Effector memory CD8-positive, alpha-beta T cell (primary cell): Measurements from ENCODE around the gene AUTS2.

Source experiments
- ATAC-seq: fragments of 150-1000 bp; cut with Tn5 transposase; replicated peaks from 2 replicates; pipeline ENCODE4 v1.10.0; 2021; ENCODE audit warnings: mild to moderate bottlenecking, moderate library complexity
- DNase-seq, 3 experiments: peaks; one replicate each; pipeline ENCODE4 v3.0.0; 2021
- H3K27ac Mint-ChIP-seq, 2 donors: one replicate each; pipeline ENCODE4 v1.8.0; 2022; ENCODE audit warnings: mild to moderate bottlenecking in 2 of 2, mixed read lengths in 2 of 2, moderate library complexity in 2 of 2
- H3K27me3 Mint-ChIP-seq, 2 donors: one replicate each; pipeline ENCODE4 v1.8.0; 2022; ENCODE audit warnings: mixed read lengths in 2 of 2
- H3K36me3 Mint-ChIP-seq: one replicate; pipeline ENCODE4 v1.8.0; 2022; ENCODE audit warnings: mild to moderate bottlenecking, moderate library complexity, mixed read lengths; ENCODE audit not compliant: insufficient read depth
- H3K4me1 Mint-ChIP-seq, 2 donors: one replicate each; pipeline ENCODE4 v1.8.0; 2022; ENCODE audit warnings: low read depth in 2 of 2, mixed read lengths in 2 of 2
- H3K4me3 Mint-ChIP-seq, 2 donors: one replicate each; pipeline ENCODE4 v1.8.0; 2022; ENCODE audit warnings: mild to moderate bottlenecking in 2 of 2, mixed read lengths in 2 of 2, moderate library complexity in 2 of 2
- H3K9me3 Mint-ChIP-seq, 2 donors: one replicate each; pipeline ENCODE4 v1.8.0; 2022; ENCODE audit warnings: mixed read lengths in 2 of 2

AUTS2 gene

GRCh38 chr7:69922026-69922803 is 323.9 kb downstream of the AUTS2 start:
- no peaks in the 10 kb centered on the region for H3K4me1 Mint-ChIP-seq
- no peak overlapping the region for H3K27ac Mint-ChIP-seq
- no peaks in the 10 kb centered on the region for H3K36me3 Mint-ChIP-seq
- H3K4me3 Mint-ChIP-seq = no peak overlapping the region
- ATAC-seq (no peak), DNase-seq (no peak)
- no peaks in the 10 kb centered on the region for H3K27me3 Mint-ChIP-seq
- H3K9me3 Mint-ChIP-seq = no peaks in the 10 kb centered on the region

GRCh38 chr7:69927461-69927860 is 329.2 kb downstream of the AUTS2 start:
- Mint-ChIP-seq H3K9me3 (no peaks in the 10 kb centered on the region), H3K27ac (no peak overlapping the region)
- ATAC-seq = no peak

DNA sequence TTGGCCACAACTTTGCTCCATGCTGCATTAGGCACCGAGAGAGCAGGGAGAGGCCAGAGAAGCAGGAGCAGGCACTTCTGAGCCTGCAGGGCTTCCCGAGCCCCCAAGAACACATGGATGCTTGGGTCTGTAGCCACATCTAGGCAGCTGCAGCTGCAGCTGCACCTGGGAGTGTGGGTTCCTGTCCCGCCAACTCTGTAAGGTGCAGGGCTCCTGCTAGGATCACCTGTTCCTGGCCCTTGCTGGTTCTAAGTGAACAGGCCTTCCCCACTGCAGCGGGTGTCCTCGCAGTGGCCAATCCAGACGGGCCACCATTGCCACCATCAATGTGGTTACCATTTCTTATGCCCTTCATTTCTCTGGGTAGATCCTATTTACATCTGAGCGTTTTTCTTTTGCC is 330.3 kb downstream of the AUTS2 start:
- ATAC-seq = no peak

More at GRCh38 chr7:69927461-69927860, 329.2 kb downstream of the AUTS2 start:
- DNase-seq = no peak
- no peaks in the 10 kb centered on the region for H3K4me1 Mint-ChIP-seq
- no peak overlapping the region for H3K4me3 Mint-ChIP-seq
- H3K36me3 Mint-ChIP-seq = no peaks in the 10 kb centered on the region
- no peaks in the 10 kb centered on the region for H3K27me3 Mint-ChIP-seq

GRCh38 chr7:69929622-69930021 is 331.3 kb downstream of the AUTS2 start:
- Mint-ChIP-seq H3K27me3 (no peaks in the 10 kb centered on the region), H3K36me3 (no peaks in the 10 kb centered on the region), H3K4me1 (no peaks in the 10 kb centered on the region), H3K9me3 (no peaks in the 10 kb centered on the region), H3K4me3 (no peak overlapping the region), H3K27ac (no peak overlapping the region)
- DNase-seq = no peak
- no peak for ATAC-seq

More for the DNA sequence above, 330.3 kb downstream of the AUTS2 start:
- no peak for DNase-seq
- H3K27ac Mint-ChIP-seq = no peak overlapping the region
- no peaks in the 10 kb centered on the region for H3K4me1 Mint-ChIP-seq
- no peak overlapping the region for H3K4me3 Mint-ChIP-seq
- no peaks in the 10 kb centered on the region for H3K36me3 Mint-ChIP-seq
- H3K9me3 Mint-ChIP-seq = no peaks in the 10 kb centered on the region
- H3K27me3 Mint-ChIP-seq = no peaks in the 10 kb centered on the region

- no peak for DNase-seq
Measured at GRCh38 chr7:69932034-69932628, 333.9 kb downstream of the AUTS2 start.

DNA sequence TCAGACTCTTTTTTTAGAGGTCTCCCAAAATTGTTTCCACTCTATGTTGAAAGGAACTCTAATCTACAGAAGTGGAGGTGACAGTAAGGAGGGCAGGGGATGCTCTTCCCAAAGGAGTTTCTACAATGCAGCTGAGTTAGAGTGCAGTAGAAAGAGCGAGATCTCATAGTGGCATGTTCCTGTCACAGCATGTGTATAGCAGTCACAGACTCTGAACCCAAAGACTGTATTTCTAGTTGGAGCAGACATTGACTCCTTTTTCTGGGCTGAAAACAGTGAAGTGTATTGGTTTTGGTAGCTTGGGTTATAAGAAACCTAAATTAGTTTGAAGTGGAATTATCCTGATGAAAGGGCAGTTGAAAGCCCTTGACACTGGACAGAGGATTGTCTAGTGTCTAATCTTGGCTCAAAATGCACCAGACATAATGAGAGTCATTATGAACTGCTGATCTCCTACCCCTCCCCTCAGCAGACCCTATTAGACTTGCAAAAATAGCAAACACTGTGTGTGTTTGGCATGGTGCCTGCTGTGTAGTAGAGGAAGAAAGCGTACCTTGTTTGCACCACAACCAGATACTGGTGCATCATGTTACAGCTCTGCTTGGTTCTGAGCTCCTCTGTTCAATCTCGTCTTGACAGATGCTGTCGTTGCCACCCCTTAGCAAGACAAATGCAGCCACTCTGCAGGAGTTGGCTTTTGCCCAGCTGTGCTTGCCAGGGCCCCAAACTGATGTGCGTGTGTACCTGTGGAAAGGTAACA is 336.0 kb downstream of the AUTS2 start:
- Mint-ChIP-seq H3K4me3 (no peak overlapping the region), H3K27ac (no peak overlapping the region), H3K36me3 (no peaks in the 10 kb centered on the region), H3K9me3 (no peaks in the 10 kb centered on the region), H3K27me3 (peaks cover 0 to 6% of the 10 kb centered on the region in 2 donors), H3K4me1 (no peaks in the 10 kb centered on the region)
- DNase-seq (no peak), ATAC-seq (no peak)

More at GRCh38 chr7:69932034-69932628, 333.9 kb downstream of the AUTS2 start:
- Mint-ChIP-seq H3K27me3 (peaks cover 0 to 6% of the 10 kb centered on the region in 2 donors), H3K4me1 (no peaks in the 10 kb centered on the region), H3K4me3 (no peak overlapping the region), H3K36me3 (no peaks in the 10 kb centered on the region), H3K9me3 (no peaks in the 10 kb centered on the region), H3K27ac (no peak overlapping the region)
- ATAC-seq = no peak

DNA sequence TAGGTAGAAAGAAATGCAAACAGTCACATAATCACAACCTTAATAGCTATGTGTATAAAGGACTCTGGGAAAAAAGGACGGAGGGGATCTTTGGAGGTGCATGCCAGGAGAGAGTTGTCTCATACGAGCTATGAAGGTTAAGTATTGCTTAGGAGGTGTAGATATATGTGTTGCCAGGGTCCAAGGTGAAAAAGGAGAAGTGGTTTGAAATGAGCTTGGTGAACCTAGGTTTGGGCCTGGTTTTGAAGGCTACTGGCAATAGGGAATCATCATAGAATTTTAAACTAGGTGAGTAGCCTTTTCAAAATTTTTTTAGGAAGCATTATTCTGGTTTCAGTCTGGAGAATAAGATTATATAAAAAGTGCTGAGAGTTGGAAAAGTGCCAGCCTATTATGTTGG is 336.8 kb downstream of the AUTS2 start:
- Mint-ChIP-seq H3K9me3 (no peaks in the 10 kb centered on the region), H3K27ac (no peak overlapping the region), H3K4me1 (no peaks in the 10 kb centered on the region), H3K4me3 (no peak overlapping the region), H3K36me3 (no peaks in the 10 kb centered on the region), H3K27me3 (peaks cover 0 to 6% of the 10 kb centered on the region in 2 donors)
- ATAC-seq (no peak), DNase-seq (no peak)

DNA sequence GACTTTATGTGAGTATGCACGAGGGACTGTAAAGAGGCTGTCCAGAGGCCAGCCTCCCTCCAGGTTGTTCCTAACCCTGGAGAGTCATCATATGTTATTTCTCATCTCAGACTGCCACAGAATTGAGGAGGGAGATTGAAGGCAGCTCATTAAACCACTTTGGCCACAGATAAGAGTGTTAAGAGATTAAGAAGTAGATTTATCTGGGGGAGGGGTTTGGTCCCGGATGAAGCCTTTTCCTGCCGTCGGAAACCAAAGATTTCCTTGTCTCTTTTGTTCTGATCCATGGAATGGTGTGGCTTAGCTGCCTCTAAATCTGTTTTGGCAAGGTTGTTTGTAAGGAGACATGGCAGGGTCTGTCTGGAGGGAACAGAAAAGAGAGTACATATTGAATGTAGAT is 338.8 kb downstream of the AUTS2 start:
- no peaks in the 10 kb centered on the region for H3K36me3 Mint-ChIP-seq
- DNase-seq = no peak
- no peak for ATAC-seq
- H3K27ac Mint-ChIP-seq = no peak overlapping the region
- H3K9me3 Mint-ChIP-seq = no peaks in the 10 kb centered on the region
- H3K4me1 Mint-ChIP-seq = peaks cover 0 to 5% of the 10 kb centered on the region in 2 donors
- H3K4me3 Mint-ChIP-seq = no peak overlapping the region
- peaks cover 0 to 6% of the 10 kb centered on the region in 2 donors for H3K27me3 Mint-ChIP-seq

- peaks cover 0 to 5% of the 10 kb centered on the region in 2 donors for H3K4me1 Mint-ChIP-seq
- no peaks in the 10 kb centered on the region for H3K9me3 Mint-ChIP-seq
- H3K36me3 Mint-ChIP-seq = no peaks in the 10 kb centered on the region
- ATAC-seq (no peak), DNase-seq (no peak)
- H3K27me3 Mint-ChIP-seq = peaks cover 0 to 6% of the 10 kb centered on the region in 2 donors
- H3K4me3 Mint-ChIP-seq = no peak overlapping the region
- no peak overlapping the region for H3K27ac Mint-ChIP-seq
Measured at GRCh38 chr7:69939317-69939716, 341.0 kb downstream of the AUTS2 start.

- no peak for DNase-seq
- Mint-ChIP-seq H3K36me3 (no peaks in the 10 kb centered on the region), H3K4me1 (peaks cover 0 to 5% of the 10 kb centered on the region in 2 donors), H3K27me3 (no peaks in the 10 kb centered on the region), H3K9me3 (no peaks in the 10 kb centered on the region), H3K4me3 (no peak overlapping the region), H3K27ac (no peak overlapping the region)
- ATAC-seq = no peak
Measured at GRCh38 chr7:69941077-69941651, 342.9 kb downstream of the AUTS2 start.

DNA sequence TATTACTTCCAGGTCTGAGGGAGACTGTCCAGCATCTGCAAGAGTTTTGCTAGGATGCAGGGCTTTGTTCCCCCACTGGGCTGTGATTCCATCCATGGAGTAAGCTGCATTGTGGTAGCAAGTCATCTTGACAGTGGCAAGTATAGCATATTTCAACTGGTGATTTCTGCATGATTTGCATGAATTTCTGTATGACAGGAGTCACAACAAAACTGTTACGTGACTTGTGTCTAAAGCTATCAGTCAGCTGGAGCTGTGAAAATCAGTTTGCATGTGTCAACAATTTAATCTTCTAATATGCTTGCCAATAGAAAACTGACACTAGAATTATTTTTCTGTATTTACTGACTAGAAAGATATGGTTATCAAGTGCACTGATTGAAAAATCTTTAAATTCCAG is 344.3 kb downstream of the AUTS2 start:
- no peak for DNase-seq
- Mint-ChIP-seq H3K4me3 (no peak overlapping the region), H3K36me3 (no peaks in the 10 kb centered on the region), H3K4me1 (peaks cover 0 to 5% of the 10 kb centered on the region in 2 donors), H3K27me3 (no peaks in the 10 kb centered on the region), H3K27ac (no peak overlapping the region), H3K9me3 (no peaks in the 10 kb centered on the region)
- no peak for ATAC-seq

- H3K4me1 Mint-ChIP-seq = no peaks in the 10 kb centered on the region
- ATAC-seq (no peak), DNase-seq (no peak)
- H3K36me3 Mint-ChIP-seq = no peaks in the 10 kb centered on the region
- no peaks in the 10 kb centered on the region for H3K9me3 Mint-ChIP-seq
- H3K27ac Mint-ChIP-seq = no peak overlapping the region
- H3K27me3 Mint-ChIP-seq = no peaks in the 10 kb centered on the region
- no peak overlapping the region for H3K4me3 Mint-ChIP-seq
Measured at GRCh38 chr7:69946901-69947300, 348.6 kb downstream of the AUTS2 start.

GRCh38 chr7:69947998-69948397 is 349.7 kb downstream of the AUTS2 start:
- DNase-seq = no peak
- H3K36me3 Mint-ChIP-seq = no peaks in the 10 kb centered on the region
- no peaks in the 10 kb centered on the region for H3K27me3 Mint-ChIP-seq
- no peak overlapping the region for H3K4me3 Mint-ChIP-seq
- H3K9me3 Mint-ChIP-seq = no peaks in the 10 kb centered on the region
- no peak overlapping the region for H3K27ac Mint-ChIP-seq
- H3K4me1 Mint-ChIP-seq = no peaks in the 10 kb centered on the region
- no peak for ATAC-seq
